ENCODE measurements around the gene ACSS3.

DNA sequence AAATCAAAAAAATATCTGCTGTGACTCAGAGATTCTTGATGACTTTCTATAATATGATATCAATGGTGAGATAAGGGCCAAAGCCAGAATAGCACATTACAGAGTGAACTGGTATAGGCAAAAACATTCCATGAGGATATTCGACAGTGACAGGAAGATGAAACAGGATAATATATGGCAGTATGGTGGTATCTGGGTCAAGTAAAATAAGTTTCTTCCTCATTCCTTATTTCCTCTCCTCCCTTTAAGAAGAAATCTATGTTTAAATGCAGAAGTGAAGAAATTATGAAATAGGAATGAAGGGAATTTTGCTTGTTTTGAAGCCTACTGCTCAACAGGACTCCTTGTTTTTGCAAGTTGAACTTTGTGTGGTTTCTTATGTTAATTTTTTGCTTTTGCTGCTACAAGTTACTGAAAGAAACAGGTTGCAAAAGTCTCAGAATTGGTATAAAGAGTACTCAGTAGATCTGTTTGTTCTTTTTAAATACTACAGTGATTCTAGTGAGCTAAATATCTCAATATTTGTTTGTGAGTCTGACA is 7.0 kb downstream of the ACSS3 start:
- TF ChIP-seq EP300 (IDR thresholded peaks at IDR 0.05; ENCODE audit: borderline replicate concordance in 1 of 2, control insufficient read depth in 1 of 2, low read depth in 2 of 2, low read length in 2 of 2) (no peak), POLR2A (IDR thresholded peaks at IDR 0.05; ENCODE audit: low read depth, low read length) (no peak), SIX5 (IDR thresholded peaks at IDR 0.05; ENCODE audit: low read depth, low read length, severe bottlenecking) (no peak), JUNB (IDR thresholded peaks at IDR 0.05) (no peak), TAF1 (IDR thresholded peaks at IDR 0.05; ENCODE audit: borderline replicate concordance, low read depth, low read length) (no peak), CREB1 (IDR thresholded peaks at IDR 0.05; ENCODE audit: low read depth) (no peak)
- TF ChIP-seq, protein P1, sequence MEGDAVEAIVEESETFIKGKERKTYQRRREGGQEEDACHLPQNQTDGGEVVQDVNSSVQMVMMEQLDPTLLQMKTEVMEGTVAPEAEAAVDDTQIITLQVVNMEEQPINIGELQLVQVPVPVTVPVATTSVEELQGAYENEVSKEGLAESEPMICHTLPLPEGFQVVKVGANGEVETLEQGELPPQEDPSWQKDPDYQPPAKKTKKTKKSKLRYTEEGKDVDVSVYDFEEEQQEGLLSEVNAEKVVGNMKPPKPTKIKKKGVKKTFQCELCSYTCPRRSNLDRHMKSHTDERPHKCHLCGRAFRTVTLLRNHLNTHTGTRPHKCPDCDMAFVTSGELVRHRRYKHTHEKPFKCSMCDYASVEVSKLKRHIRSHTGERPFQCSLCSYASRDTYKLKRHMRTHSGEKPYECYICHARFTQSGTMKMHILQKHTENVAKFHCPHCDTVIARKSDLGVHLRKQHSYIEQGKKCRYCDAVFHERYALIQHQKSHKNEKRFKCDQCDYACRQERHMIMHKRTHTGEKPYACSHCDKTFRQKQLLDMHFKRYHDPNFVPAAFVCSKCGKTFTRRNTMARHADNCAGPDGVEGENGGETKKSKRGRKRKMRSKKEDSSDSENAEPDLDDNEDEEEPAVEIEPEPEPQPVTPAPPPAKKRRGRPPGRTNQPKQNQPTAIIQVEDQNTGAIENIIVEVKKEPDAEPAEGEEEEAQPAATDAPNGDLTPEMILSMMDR (IDR thresholded peaks at IDR 0.05 in 2 of 3, conservative IDR thresholded peaks at IDR 0.05 in 1 of 3; ENCODE audit: control insufficient read depth in 2 of 3, extremely low read depth in 1 of 3, insufficient read depth in 1 of 3, low read depth in 3 of 3, low read length in 3 of 3): no peak
